ENCODE measurements around the gene SLC24A4. TPM values are rescaled to one million over a fixed set of nuclear protein-coding genes. Genes with fewer than 3 reads are reported as not detected.

The SLC24A4 gene
- total RNA-seq, 1 experiment from 2014 or later = not detected

- Mint-ChIP-seq H3K9me3 (ENCODE audit: unreplicated experiment) (peaks cover under 1% of the 10 kb centered on the region), H3K4me3 (ENCODE audit: unreplicated experiment) (peak overlapping the region; percentile 70), H3K27ac (ENCODE audit: low read depth, unreplicated experiment) (no peak overlapping the region), H3K27me3 (ENCODE audit: insufficient read depth, unreplicated experiment) (no peaks in the 10 kb centered on the region), H3K36me3 (ENCODE audit: insufficient read depth, unreplicated experiment) (peaks cover 4% of the 10 kb centered on the region), H3K4me1 (ENCODE audit: insufficient read depth, unreplicated experiment) (peaks cover 11% of the 10 kb centered on the region)
- CTCF ChIA-PET = interaction anchor here (1.0 kb wide), 1 partner anchor 31 kb away, joined by 3 read pairs; no protein-coding TSS in a partner anchor
- no peak for DNase-seq (ENCODE audit: unreplicated experiment)
- intact Hi-C loops (cut with micrococcal nuclease) = no loop called here
- POLR2A ChIA-PET = no interaction called here
- no TSS peak for BruUV-seq (replicated peaks)
- no peak for TF ChIP-seq CTCF (IDR thresholded peaks at IDR 0.05; ENCODE audit: unreplicated experiment)
These were observed 192.8 kb downstream of the SLC24A4 start for GRCh38 chr14:92515546-92516343.

DNA sequence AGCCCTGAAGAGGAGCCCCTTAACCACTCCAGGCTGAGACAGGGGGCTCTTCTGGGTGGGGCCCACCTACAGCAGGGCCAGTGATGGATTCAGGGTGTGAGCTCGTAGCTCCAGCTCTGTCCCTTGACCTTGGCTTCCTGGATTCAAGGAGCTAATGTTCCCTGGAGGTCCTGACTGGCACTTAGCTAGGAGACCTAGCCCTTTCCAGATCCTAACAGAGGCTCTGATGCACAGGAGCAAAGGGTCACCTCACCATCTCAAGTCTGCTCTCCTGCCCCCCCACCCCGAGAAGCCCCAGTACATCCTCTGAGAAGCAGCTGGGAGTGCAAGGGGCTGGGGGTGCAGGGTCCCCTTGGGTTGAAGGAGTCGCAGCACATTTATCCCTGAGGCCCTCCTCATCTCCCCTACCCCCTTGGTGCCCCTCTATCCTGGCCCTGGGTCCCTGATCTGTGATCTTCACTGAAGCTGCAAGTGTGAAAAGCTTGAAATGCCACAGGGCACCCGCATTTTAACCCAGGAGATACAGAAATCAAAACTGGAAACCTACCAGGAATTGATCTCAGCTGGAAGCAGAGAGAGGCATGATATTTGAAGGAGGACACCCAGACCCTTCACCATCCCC is 193.5 kb downstream of the SLC24A4 start:
- Mint-ChIP-seq H3K27ac (ENCODE audit: low read depth, unreplicated experiment) (no peak overlapping the region), H3K9me3 (ENCODE audit: unreplicated experiment) (peaks cover 8% of the 10 kb centered on the region), H3K4me3 (ENCODE audit: unreplicated experiment) (no peak overlapping the region), H3K4me1 (ENCODE audit: insufficient read depth, unreplicated experiment) (peaks cover 7% of the 10 kb centered on the region), H3K27me3 (ENCODE audit: insufficient read depth, unreplicated experiment) (no peaks in the 10 kb centered on the region), H3K36me3 (ENCODE audit: insufficient read depth, unreplicated experiment) (peaks cover 4% of the 10 kb centered on the region)
- TF ChIP-seq CTCF (IDR thresholded peaks at IDR 0.05; ENCODE audit: unreplicated experiment) = no peak
- CTCF ChIA-PET = interaction anchor here (0.5 to 1.1 kb wide), 3 partner anchors 32 to 294 kb away, joined by 3 read pairs; no protein-coding TSS in a partner anchor
- POLR2A ChIA-PET = no interaction called here
- no peak for DNase-seq (ENCODE audit: unreplicated experiment)
- intact Hi-C loops (cut with micrococcal nuclease) = no loop called here
- no TSS peak for BruUV-seq (replicated peaks)

DNA sequence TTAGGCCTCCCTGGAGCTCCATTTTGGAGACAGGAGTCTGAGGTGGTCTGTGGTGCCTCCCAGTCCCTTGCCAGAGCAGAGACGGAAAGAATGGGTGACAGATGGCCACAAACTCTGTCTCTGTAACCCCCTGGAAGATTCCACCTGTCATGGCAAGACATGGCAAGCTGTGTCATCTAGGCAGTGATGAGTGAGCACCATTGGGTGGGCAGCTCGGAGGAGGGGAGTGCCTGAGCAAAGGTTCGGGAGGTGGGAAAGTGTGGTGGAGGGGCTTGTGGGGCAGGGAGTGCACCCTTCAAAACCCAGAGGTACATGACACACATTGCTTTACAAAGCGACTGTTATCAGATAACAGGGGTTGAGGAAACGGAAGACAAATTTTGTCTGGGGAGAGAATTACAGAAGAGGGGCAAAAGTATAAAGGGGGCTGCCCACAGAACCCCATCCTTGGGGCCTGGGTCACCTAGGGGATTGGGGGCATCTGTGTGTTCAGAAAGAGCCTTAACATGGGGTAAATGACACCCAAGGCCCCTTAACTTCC is 194.1 kb downstream of the SLC24A4 start:
- Mint-ChIP-seq H3K27me3 (ENCODE audit: insufficient read depth, unreplicated experiment) (no peaks in the 10 kb centered on the region), H3K4me3 (ENCODE audit: unreplicated experiment) (no peak overlapping the region), H3K9me3 (ENCODE audit: unreplicated experiment) (peaks cover 8% of the 10 kb centered on the region), H3K27ac (ENCODE audit: low read depth, unreplicated experiment) (no peak overlapping the region), H3K4me1 (ENCODE audit: insufficient read depth, unreplicated experiment) (peaks cover under 1% of the 10 kb centered on the region), H3K36me3 (ENCODE audit: insufficient read depth, unreplicated experiment) (peaks cover 4% of the 10 kb centered on the region)
- intact Hi-C loops (cut with micrococcal nuclease) = no loop called here
- no peak for DNase-seq (ENCODE audit: unreplicated experiment)
- BruUV-seq (replicated peaks) = no TSS peak
- TF ChIP-seq CTCF (IDR thresholded peaks at IDR 0.05; ENCODE audit: unreplicated experiment) = no peak
- CTCF ChIA-PET = interaction anchor here (0.5 to 1.1 kb wide), 3 partner anchors 33 to 294 kb away, joined by 3 read pairs; no protein-coding TSS in a partner anchor
- POLR2A ChIA-PET = interaction anchor here (1.1 kb wide), 1 partner anchor 210 kb away, joined by 3 read pairs; no protein-coding TSS in a partner anchor

GRCh38 chr14:92517761-92518160 is 194.8 kb downstream of the SLC24A4 start:
- Mint-ChIP-seq H3K27ac (ENCODE audit: low read depth, unreplicated experiment) (no peak overlapping the region), H3K9me3 (ENCODE audit: unreplicated experiment) (peaks cover 8% of the 10 kb centered on the region), H3K27me3 (ENCODE audit: insufficient read depth, unreplicated experiment) (no peaks in the 10 kb centered on the region), H3K4me3 (ENCODE audit: unreplicated experiment) (no peak overlapping the region), H3K4me1 (ENCODE audit: insufficient read depth, unreplicated experiment) (no peaks in the 10 kb centered on the region), H3K36me3 (ENCODE audit: insufficient read depth, unreplicated experiment) (peaks cover 4% of the 10 kb centered on the region)
- BruUV-seq (replicated peaks) = no TSS peak
- CTCF ChIA-PET = interaction anchor here (1.1 kb wide), 1 partner anchor 75 kb away, joined by 3 read pairs; no protein-coding TSS in a partner anchor
- POLR2A ChIA-PET = interaction anchor here (1.1 kb wide), 1 partner anchor 209 kb away, joined by 3 read pairs; no protein-coding TSS in a partner anchor
- intact Hi-C loops (cut with micrococcal nuclease) = no loop called here
- DNase-seq (ENCODE audit: unreplicated experiment) = no peak
- no peak for TF ChIP-seq CTCF (IDR thresholded peaks at IDR 0.05; ENCODE audit: unreplicated experiment)

Measured in MCF 10A (cell line).